HFFc6 (cell line): ENCODE results near the gene FTH1. TPM values are rescaled to one million over a fixed set of nuclear protein-coding genes. Genes with fewer than 3 reads are reported as not detected.
"Not testable (repeated sequence)": the region's sequence is repeated elsewhere in the genome, so short reads cannot be mapped to it uniquely, and the experiment has no call there.

Source experiments
- DNase-seq: peaks from one replicate; pipeline ENCODE4 v3.0.0-alpha.2; 2018
- H3K27ac Mint-ChIP-seq: 2 replicates; pipeline ENCODE4 v1.8.0; 2020; ENCODE audit warnings: mild to moderate bottlenecking, mixed read lengths
- H3K27me3 Mint-ChIP-seq: 2 replicates; pipeline ENCODE4 v1.8.0; 2021; ENCODE audit warnings: mild to moderate bottlenecking, moderate library complexity, mixed read lengths; ENCODE audit not compliant: insufficient read depth
- H3K36me3 Mint-ChIP-seq: 2 replicates; pipeline ENCODE4 v1.8.0; 2021; ENCODE audit warnings: low read depth, mixed read lengths
- H3K4me1 Mint-ChIP-seq: 2 replicates; pipeline ENCODE4 v1.8.0; 2020; ENCODE audit warnings: low read depth, mixed read lengths
- H3K4me3 Mint-ChIP-seq: 2 replicates; pipeline ENCODE4 v1.8.0; 2020; ENCODE audit warnings: mild to moderate bottlenecking, moderate library complexity, mixed read lengths
- H3K9me3 Mint-ChIP-seq: 2 replicates; pipeline ENCODE4 v1.8.0; 2020; ENCODE audit warnings: mild to moderate bottlenecking, mixed read lengths
- total RNA-seq, 6 experiments: library from RNA; stranded (reverse); fragmentation: NEBNext Ultra II Directional; extraction: Animal tissue kit (Norgen Biotek cat#: 25700); gene quantifications; 2 replicates in 1 of 6; 3 replicates in 5 of 6; pipeline ENCODE4 v1.2.3, GENCODE V29; 2021
- TF ChIP-seq, protein P1 (sequence below): fragments of 200-600 bp; sonication (generic); IDR thresholded peaks from 2 replicates; pipeline ENCODE4 v1.5.0; 2021; ENCODE audit warnings: antibody characterized with exemption, mild to moderate bottlenecking

Gene FTH1
- total RNA-seq, 6 experiments from 2014 or later: 2,192 to 2,832 (median 2,637) TPM

DNA sequence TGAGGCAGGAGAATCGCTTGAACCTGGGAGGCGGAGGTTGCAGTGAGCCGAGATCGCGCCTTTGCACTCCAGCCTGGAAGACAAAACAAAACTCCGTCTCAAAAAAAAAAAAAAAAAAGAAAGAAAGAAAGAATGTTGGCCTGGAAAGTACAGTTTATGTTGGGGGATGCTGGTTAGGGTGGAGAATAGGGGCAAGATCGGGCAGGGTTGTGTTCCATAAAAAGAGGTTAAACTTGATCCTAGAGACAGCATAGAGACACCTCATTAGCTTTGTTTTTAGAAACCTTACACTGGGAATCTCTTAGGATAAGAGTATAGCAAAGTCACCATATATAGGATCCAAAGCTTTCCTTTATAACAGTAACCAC, 1.9 kb upstream of the FTH1 start:
- TF ChIP-seq, protein P1, sequence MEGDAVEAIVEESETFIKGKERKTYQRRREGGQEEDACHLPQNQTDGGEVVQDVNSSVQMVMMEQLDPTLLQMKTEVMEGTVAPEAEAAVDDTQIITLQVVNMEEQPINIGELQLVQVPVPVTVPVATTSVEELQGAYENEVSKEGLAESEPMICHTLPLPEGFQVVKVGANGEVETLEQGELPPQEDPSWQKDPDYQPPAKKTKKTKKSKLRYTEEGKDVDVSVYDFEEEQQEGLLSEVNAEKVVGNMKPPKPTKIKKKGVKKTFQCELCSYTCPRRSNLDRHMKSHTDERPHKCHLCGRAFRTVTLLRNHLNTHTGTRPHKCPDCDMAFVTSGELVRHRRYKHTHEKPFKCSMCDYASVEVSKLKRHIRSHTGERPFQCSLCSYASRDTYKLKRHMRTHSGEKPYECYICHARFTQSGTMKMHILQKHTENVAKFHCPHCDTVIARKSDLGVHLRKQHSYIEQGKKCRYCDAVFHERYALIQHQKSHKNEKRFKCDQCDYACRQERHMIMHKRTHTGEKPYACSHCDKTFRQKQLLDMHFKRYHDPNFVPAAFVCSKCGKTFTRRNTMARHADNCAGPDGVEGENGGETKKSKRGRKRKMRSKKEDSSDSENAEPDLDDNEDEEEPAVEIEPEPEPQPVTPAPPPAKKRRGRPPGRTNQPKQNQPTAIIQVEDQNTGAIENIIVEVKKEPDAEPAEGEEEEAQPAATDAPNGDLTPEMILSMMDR: no peak
- Mint-ChIP-seq H3K27me3 (peaks cover 6% of the 10 kb centered on the region), H3K27ac (peak overlapping the region; percentile 97), H3K36me3 (peaks cover 23% of the 10 kb centered on the region), H3K4me1 (peaks cover 72% of the 10 kb centered on the region), H3K4me3 (peak overlapping the region; percentile 29; the same call in 1 of the 2 replicates), H3K9me3 (no peaks in the 10 kb centered on the region)
- DNase-seq: no peak

GRCh38 chr11:61968758-61969390, 1.4 kb upstream of the FTH1 start:
- Mint-ChIP-seq H3K27ac (peak overlapping the region; percentile 97), H3K4me3 (peak overlapping the region; percentile 97), H3K4me1 (peaks cover 77% of the 10 kb centered on the region), H3K27me3 (peaks cover 6% of the 10 kb centered on the region), H3K36me3 (peaks cover 28% of the 10 kb centered on the region), H3K9me3 (no peaks in the 10 kb centered on the region)
- TF ChIP-seq, protein P1: no peak
- no peak for DNase-seq

GRCh38 chr11:61967924-61968757, 707 bp upstream of the FTH1 start:
- DNase-seq: no peak
- Mint-ChIP-seq H3K27ac (peak overlapping the region; percentile 97), H3K4me1 (peaks cover 77% of the 10 kb centered on the region), H3K36me3 (peaks cover 35% of the 10 kb centered on the region), H3K27me3 (peaks cover 10% of the 10 kb centered on the region), H3K4me3 (peak overlapping the region; percentile 97), H3K9me3 (no peaks in the 10 kb centered on the region)
- TF ChIP-seq, protein P1: no peak

DNA sequence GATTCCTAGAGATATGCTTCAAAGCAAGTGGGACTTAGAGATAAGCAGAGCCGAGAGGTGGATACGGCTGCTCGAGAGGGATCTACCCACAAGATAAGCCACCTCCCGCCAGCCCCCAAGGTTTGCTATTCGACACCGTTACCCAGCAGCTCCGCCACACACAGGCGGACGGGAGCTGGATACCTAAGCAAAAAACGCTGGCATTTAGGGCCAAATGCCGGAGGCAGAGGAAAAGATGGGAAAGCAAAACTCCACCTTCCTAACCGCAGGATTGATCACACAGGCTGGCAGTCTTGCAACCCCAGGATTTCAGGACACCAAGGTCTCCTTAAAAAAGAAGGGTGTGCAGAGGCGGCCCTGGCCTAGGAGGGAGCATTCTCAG, 709 bp downstream of the FTH1 start:
- Mint-ChIP-seq H3K9me3 (no peaks in the 10 kb centered on the region), H3K27me3 (peaks cover 18% of the 10 kb centered on the region), H3K4me3 (peak overlapping the region; percentile 97), H3K27ac (peak overlapping the region; percentile 97), H3K36me3 (peaks cover 42% of the 10 kb centered on the region), H3K4me1 (peaks cover 77% of the 10 kb centered on the region)
- TF ChIP-seq, protein P1: no peak
- DNase-seq: peak; percentile 41

GRCh38 chr11:61964666-61965271, 2.7 kb downstream of the FTH1 start:
- DNase-seq, H3K9me3 Mint-ChIP-seq: not testable (repeated sequence)

More at GRCh38 chr11:61964666-61965271, 2.7 kb downstream of the FTH1 start:
- Mint-ChIP-seq H3K4me1 (peaks cover 63% of the 10 kb centered on the region), H3K36me3 (peaks cover 42% of the 10 kb centered on the region), H3K27me3 (peaks cover 23% of the 10 kb centered on the region), H3K27ac (peak overlapping the region; percentile 97), H3K4me3 (peak overlapping the region; percentile 97)
